ENCODE data around the gene CCDC71.

The CCDC71 gene

DNA sequence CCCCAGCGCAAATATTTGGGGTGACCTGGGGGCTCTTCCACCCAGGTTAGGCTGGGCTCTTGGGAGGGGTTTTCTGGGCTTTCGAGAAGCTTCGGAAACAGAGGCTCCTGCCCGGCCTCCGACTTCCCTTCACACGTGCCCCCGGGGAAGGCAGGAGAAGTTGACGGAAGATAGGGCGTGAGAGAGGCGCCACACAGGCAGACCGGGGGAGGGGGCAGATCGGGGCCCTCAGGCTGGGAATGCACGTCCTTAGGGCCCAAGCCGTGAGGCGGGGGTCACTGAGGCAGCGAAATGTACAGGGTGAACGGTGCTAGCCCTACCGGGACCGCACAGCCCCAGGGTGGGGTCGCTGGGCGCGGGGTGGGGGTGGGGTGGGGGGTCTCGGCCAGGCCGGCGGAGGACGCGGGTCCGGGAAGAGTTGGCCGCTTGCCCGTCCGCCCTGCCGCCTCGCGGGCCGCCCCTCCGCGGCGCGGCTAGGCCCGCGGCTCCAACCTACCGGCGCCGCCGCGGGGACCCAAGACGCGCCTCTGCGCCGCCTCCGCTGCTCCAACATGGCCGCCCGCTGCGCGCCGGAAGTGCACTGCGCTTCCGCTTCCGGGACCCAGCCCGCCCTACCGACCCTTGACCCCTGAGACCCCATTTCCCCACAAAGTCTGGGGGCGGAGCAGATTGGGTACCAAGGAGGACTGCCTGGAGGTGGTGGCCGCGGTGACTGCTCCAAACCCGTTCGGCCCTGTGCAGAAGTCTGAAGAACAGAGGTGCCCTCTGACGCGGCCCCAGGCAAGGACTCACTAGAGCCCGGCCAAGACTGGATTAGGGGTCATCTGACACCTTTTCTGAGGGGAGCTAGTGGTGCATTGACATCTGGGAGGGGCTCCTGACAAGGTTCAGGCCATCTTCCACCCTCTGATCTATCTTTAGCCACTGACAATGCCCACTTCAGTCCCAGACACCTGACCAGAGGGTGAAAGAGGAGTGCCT, at the start of gene CCDC71:
Gene CCDC71, minus strand, starts transcription at position 561 of the 981 bp plus-strand sequence. CDS start 2,123 bp downstream, outside the sequence.
- Histone ChIP-seq H3K36me3 (ENCODE audit: low read length) (no peaks in the 10 kb centered on the region), H3K4me3 (ENCODE audit: insufficient read depth, low read length, poor library complexity, severe bottlenecking) (peak within 1 kb of the TSS; percentile 99), H4K20me1 (ENCODE audit: low read depth, low read length) (no peaks in the 10 kb centered on the region), H3K27ac (ENCODE audit: low read depth, low read length) (peak within 1 kb of the TSS; percentile 41; the same call in 1 of the 2 replicates), H3K9me2 (replicated peaks; ENCODE audit: insufficient read depth, low read length) (no peaks in the 10 kb centered on the region), H3K9ac (ENCODE audit: low read length) (peak within 1 kb of the TSS; percentile 95), H2AFZ (ENCODE audit: low read depth, low read length, severe bottlenecking) (peak within 1 kb of the TSS; percentile 93), H3K9me3 (ENCODE audit: insufficient read depth, low read length) (no peaks in the 10 kb centered on the region), H3K79me2 (ENCODE audit: insufficient read depth, low read length) (peaks cover 16% of the 10 kb centered on the region), H3K27me3 (ENCODE audit: low read length) (no peaks in the 10 kb centered on the region), H3F3A (ENCODE audit: insufficient read depth) (no peaks in the 10 kb centered on the region), H3K4me2 (ENCODE audit: low read depth, low read length, poor library complexity, severe bottlenecking) (peak within 1 kb of the TSS; percentile 97)
- TF ChIP-seq, protein P1, sequence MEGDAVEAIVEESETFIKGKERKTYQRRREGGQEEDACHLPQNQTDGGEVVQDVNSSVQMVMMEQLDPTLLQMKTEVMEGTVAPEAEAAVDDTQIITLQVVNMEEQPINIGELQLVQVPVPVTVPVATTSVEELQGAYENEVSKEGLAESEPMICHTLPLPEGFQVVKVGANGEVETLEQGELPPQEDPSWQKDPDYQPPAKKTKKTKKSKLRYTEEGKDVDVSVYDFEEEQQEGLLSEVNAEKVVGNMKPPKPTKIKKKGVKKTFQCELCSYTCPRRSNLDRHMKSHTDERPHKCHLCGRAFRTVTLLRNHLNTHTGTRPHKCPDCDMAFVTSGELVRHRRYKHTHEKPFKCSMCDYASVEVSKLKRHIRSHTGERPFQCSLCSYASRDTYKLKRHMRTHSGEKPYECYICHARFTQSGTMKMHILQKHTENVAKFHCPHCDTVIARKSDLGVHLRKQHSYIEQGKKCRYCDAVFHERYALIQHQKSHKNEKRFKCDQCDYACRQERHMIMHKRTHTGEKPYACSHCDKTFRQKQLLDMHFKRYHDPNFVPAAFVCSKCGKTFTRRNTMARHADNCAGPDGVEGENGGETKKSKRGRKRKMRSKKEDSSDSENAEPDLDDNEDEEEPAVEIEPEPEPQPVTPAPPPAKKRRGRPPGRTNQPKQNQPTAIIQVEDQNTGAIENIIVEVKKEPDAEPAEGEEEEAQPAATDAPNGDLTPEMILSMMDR (IDR thresholded peaks at IDR 0.05; ENCODE audit: insufficient read depth, low read length, poor library complexity, severe bottlenecking) = no peak
- no peak for TF ChIP-seq EZH2phosphoT487 (conservative IDR thresholded peaks at IDR 0.05; ENCODE audit: low read length)

DNA sequence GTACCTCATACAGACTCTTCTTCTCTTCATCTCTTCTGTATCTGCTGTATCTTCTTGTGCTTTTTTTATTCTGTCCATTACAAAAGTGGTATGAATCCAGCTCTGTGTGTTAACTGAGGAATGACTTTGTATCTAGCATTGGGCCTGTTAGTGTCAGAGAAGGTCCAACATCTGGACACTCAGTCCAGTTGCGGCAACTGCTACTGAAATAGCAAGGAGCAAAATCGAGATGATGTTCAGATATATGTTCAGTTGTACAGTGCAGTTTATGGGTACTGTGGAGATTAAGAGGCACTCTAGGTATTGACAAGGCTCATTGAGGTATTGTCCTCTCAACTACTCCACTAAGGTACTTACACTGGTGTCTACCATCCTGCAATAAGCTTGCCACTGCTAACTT, 47.9 kb upstream of the CCDC71 start:
- Histone ChIP-seq H3K4me3 (ENCODE audit: insufficient read depth, low read length, poor library complexity, severe bottlenecking) (no peak overlapping the region), H4K20me1 (ENCODE audit: low read depth, low read length) (no peaks in the 10 kb centered on the region), H3K9ac (ENCODE audit: low read length) (no peak overlapping the region), H3K4me2 (ENCODE audit: low read depth, low read length, poor library complexity, severe bottlenecking) (no peak overlapping the region), H3K36me3 (ENCODE audit: low read length) (no peaks in the 10 kb centered on the region), H3K79me2 (ENCODE audit: insufficient read depth, low read length) (no peaks in the 10 kb centered on the region), H3K27me3 (ENCODE audit: low read length) (no peaks in the 10 kb centered on the region), H3K9me3 (ENCODE audit: insufficient read depth, low read length) (no peaks in the 10 kb centered on the region), H3F3A (ENCODE audit: insufficient read depth) (no peaks in the 10 kb centered on the region), H2AFZ (ENCODE audit: low read depth, low read length, severe bottlenecking) (no peak overlapping the region), H3K9me2 (replicated peaks; ENCODE audit: insufficient read depth, low read length) (no peaks in the 10 kb centered on the region), H3K27ac (ENCODE audit: low read depth, low read length) (no peak overlapping the region)
- TF ChIP-seq, protein P1 (IDR thresholded peaks at IDR 0.05; ENCODE audit: insufficient read depth, low read length, poor library complexity, severe bottlenecking) = no peak
- no peak for TF ChIP-seq EZH2phosphoT487 (conservative IDR thresholded peaks at IDR 0.05; ENCODE audit: low read length)

DNA sequence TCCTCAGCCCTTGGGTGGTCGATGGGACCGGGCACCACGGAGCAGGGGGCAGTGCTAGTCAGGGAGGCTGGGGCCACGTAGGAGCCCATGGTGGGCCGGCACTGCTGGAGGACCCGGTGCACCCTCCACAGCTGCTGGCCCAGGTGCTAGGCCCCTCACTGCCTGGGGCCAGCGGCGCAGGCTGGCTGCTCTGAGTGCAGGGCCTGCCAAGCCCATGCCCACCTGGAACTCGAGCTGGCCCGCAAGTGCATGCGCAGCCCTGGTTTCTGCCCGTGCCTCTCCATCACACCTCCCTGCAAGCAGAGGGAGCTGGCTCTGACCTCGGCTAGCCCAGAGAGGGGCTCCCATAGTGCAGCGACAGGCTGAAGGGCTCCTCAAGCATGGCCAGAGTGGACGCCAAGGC, 47.4 kb upstream of the CCDC71 start:
- H4K20me1 ChIP-seq (ENCODE audit: low read depth, low read length) = no peaks in the 10 kb centered on the region
- H3K27ac ChIP-seq (ENCODE audit: low read depth, low read length) = no peak overlapping the region
- H3K79me2 ChIP-seq (ENCODE audit: insufficient read depth, low read length) = no peaks in the 10 kb centered on the region
- no peak overlapping the region for H2AFZ ChIP-seq (ENCODE audit: low read depth, low read length, severe bottlenecking)
- TF ChIP-seq, protein P1 (IDR thresholded peaks at IDR 0.05; ENCODE audit: insufficient read depth, low read length, poor library complexity, severe bottlenecking) = no peak
- no peak for TF ChIP-seq EZH2phosphoT487 (conservative IDR thresholded peaks at IDR 0.05; ENCODE audit: low read length)
- no peak overlapping the region for H3K4me3 ChIP-seq (ENCODE audit: insufficient read depth, low read length, poor library complexity, severe bottlenecking)
- H3K27me3 ChIP-seq (ENCODE audit: low read length) = no peaks in the 10 kb centered on the region
- no peak overlapping the region for H3K9ac ChIP-seq (ENCODE audit: low read length)
- H3K4me2 ChIP-seq (ENCODE audit: low read depth, low read length, poor library complexity, severe bottlenecking) = no peak overlapping the region
- H3F3A ChIP-seq (ENCODE audit: insufficient read depth) = no peaks in the 10 kb centered on the region
- no peaks in the 10 kb centered on the region for H3K9me3 ChIP-seq (ENCODE audit: insufficient read depth, low read length)
- no peaks in the 10 kb centered on the region for H3K36me3 ChIP-seq (ENCODE audit: low read length)
- H3K9me2 ChIP-seq (replicated peaks; ENCODE audit: insufficient read depth, low read length) = no peaks in the 10 kb centered on the region
